Esophagus muscularis mucosa (tissue), 4 donors: ENCODE data around the gene OR2A2. TPM values are rescaled to one million over a fixed set of nuclear protein-coding genes. Genes with fewer than 3 reads are reported as not detected.

ENCODE experiments used
- DNase-seq: peaks from one replicate; pipeline ENCODE4 v3.0.0-alpha.2; 2017; ENCODE audit errors: extremely low spot score
- H3K27ac ChIP-seq, 4 donors: fragments of 200-600 bp; sonication (generic); replicated peaks in 1 of 4; 1 replicate in 3 of 4; 2 replicates in 1 of 4; pipeline ENCODE4 v1.5.1; 2016 to 2019; ENCODE audit warnings: mild to moderate bottlenecking in 1 of 4
- H3K27me3 ChIP-seq, 4 donors: fragments of 200-600 bp; sonication (generic); one replicate each; pipeline versions ENCODE4 v1.5.1 to v1.6.0; 2016 to 2019
- H3K36me3 ChIP-seq, 4 donors: fragments of 200-600 bp; sonication (generic); one replicate each; pipeline ENCODE4 v1.5.1; 2016 to 2019
- H3K4me1 ChIP-seq, 4 donors: fragments of 200-600 bp; sonication (generic); one replicate each; pipeline ENCODE4 v1.5.1; 2016 to 2019
- H3K4me3 ChIP-seq, 4 donors: fragments of 200-600 bp; sonication (generic); 1 replicate in 2 of 4; 2 replicates in 2 of 4; pipeline ENCODE4 v1.5.1; 2016 to 2019; ENCODE audit warnings: mild to moderate bottlenecking in 4 of 4, moderate library complexity in 1 of 4
- H3K9me3 ChIP-seq, 4 donors: fragments of 200-600 bp; sonication (generic); 1 replicate in 3 of 4; 2 replicates in 1 of 4; pipeline ENCODE4 v1.5.1; 2016 to 2019
- CTCF ChIP-seq, 3 experiments: fragments of 200-600 bp in 2 of 3; fragments of 450-650 bp in 1 of 3; sonication (generic) in 2 of 3; IDR thresholded peaks; one replicate each; pipeline ENCODE4 v1.5.1; 2017 to 2019; ENCODE audit warnings: antibody characterized with exemption in 3 of 3, mild to moderate bottlenecking in 2 of 3, moderate library complexity in 1 of 3
- EP300 ChIP-seq: sonication (generic); formaldehyde crosslinking; IDR thresholded peaks from one replicate; pipeline ENCODE4 v1.6.1; 2017; ENCODE audit warnings: antibody characterized with exemption
- POLR2A ChIP-seq: fragments of 450-650 bp; IDR thresholded peaks from one replicate; pipeline ENCODE4 v1.6.1; 2017; ENCODE audit warnings: antibody characterized with exemption, moderate library complexity, mild to moderate bottlenecking, low read depth
- POLR2AphosphoS5 ChIP-seq, 2 donors: sonication (generic); formaldehyde crosslinking; IDR thresholded peaks; one replicate each; pipeline ENCODE4 v1.6.1; 2017; ENCODE audit warnings: antibody characterized with exemption in 2 of 2
- WGBS: methylation state at CpG from one replicate; pipeline ENCODE4 v1.1.5; 2018; 5-methylcytosine and 5-hydroxymethylcytosine counted together
- intact Hi-C: fragments of 100-400 bp; cut with DNase I; formaldehyde crosslinking; loops from one replicate; pipeline ENCODE4 v1.15.1; 2023
- total RNA-seq, 4 donors: library from RNA; depleted of rRNA; stranded (reverse); fragments of >200 nt; gene quantifications; one replicate each; pipeline versions ENCODE4 v1.1.0 to v1.2.1, GENCODE V29; 2016

Gene OR2A2
- total RNA-seq, 4 donors from 2014 or later = not detected

DNA sequence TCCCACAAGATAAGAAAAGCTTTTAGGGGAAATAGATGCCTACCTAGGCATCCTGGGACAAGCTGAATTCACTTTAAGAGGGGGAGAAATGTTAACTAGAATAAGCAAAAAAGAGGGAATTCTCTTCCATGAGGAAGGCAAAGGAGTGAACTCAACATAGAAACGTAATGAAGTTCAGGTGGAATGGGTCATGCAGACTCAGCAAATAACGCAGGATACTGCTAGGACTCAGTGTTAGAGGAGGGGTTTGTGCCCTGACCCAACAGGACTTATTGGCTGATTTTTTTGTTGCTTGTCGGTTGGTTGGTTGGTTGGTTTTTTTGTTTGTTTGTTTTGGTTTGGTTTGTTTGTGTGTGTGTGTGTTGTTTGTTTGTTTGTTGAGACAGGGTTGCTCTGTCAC, 22.9 kb downstream of the OR2A2 start:
- Histone ChIP-seq H3K9me3 (no peaks in the 10 kb centered on the region), H3K27ac (no peak overlapping the region), H3K4me3 (no peak overlapping the region), H3K27me3 (peaks cover 0 to 4% (median 0%) of the 10 kb centered on the region in 4 donors), H3K4me1 (no peaks in the 10 kb centered on the region), H3K36me3 (no peaks in the 10 kb centered on the region)
- 65% methylated on average over 3 of the region's 3 CpGs for WGBS
- no peak for DNase-seq
- no peak for TF ChIP-seq POLR2AphosphoS5 (IDR thresholded peaks at IDR 0.05)
- no peak for TF ChIP-seq CTCF (IDR thresholded peaks at IDR 0.05)
- no peak for TF ChIP-seq EP300
- no peak for TF ChIP-seq POLR2A
- intact Hi-C loops = no loop called here

DNA sequence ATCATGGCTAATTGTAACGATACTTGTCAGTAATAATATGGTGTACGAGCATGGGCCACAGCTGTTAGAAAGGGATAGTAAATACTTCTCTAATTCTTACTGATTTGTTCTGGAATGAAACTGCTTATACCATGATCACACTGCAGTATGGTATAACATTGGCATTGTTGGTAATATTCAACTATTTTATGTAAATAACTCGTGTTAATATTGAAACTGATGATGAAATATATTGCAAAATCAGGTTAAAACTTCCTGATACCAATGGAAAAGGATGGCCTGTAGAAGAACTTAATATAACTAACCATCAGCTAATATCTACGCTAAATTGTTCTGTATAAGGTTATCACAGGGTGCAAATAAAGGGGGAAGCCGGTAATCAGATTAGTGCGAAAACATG, 23.9 kb downstream of the OR2A2 start:
- H3K4me1 ChIP-seq = no peaks in the 10 kb centered on the region
- H3K36me3 ChIP-seq = no peaks in the 10 kb centered on the region
- 70% methylated on average over 6 of the region's 6 CpGs for WGBS
- H3K9me3 ChIP-seq = no peaks in the 10 kb centered on the region
- intact Hi-C loops = no loop called here
- DNase-seq = no peak
- H3K4me3 ChIP-seq = no peak overlapping the region
- H3K27ac ChIP-seq = no peak overlapping the region
- TF ChIP-seq POLR2A (no peak), POLR2AphosphoS5 (IDR thresholded peaks at IDR 0.05) (no peak), EP300 (no peak), CTCF (IDR thresholded peaks at IDR 0.05) (no peak)
- H3K27me3 ChIP-seq = peaks cover 0 to 4% (median 0%) of the 10 kb centered on the region in 4 donors

DNA sequence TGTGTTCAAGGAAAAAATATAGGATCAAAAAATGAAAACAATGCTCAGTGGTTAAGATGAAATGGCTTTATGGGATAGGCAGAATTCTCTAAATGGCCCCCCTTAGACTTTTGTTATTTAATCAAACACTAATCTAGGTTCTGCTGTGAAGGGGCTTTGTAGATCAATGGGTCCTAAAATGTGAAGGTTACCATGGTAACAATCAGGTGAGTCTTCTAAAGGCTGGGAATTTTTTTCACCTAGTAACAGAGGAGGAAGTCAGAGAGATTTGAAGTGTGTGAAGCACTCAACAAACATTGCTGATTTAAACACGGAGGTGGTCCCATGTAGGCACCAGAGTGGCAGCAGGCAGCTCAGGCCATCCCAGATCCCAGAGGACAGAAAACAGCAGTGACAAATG, 24.7 kb downstream of the OR2A2 start:
- 90% methylated on average over 1 of the region's 1 CpG for WGBS
- Histone ChIP-seq H3K9me3 (no peaks in the 10 kb centered on the region), H3K4me3 (no peak overlapping the region), H3K27ac (no peak overlapping the region), H3K4me1 (no peaks in the 10 kb centered on the region), H3K36me3 (no peaks in the 10 kb centered on the region), H3K27me3 (peaks cover 0 to 4% (median 0%) of the 10 kb centered on the region in 4 donors)
- DNase-seq = no peak
- TF ChIP-seq CTCF (IDR thresholded peaks at IDR 0.05) = no peak
- no peak for TF ChIP-seq EP300
- TF ChIP-seq POLR2A = no peak
- TF ChIP-seq POLR2AphosphoS5 (IDR thresholded peaks at IDR 0.05) = no peak
- intact Hi-C loops = no loop called here

DNA sequence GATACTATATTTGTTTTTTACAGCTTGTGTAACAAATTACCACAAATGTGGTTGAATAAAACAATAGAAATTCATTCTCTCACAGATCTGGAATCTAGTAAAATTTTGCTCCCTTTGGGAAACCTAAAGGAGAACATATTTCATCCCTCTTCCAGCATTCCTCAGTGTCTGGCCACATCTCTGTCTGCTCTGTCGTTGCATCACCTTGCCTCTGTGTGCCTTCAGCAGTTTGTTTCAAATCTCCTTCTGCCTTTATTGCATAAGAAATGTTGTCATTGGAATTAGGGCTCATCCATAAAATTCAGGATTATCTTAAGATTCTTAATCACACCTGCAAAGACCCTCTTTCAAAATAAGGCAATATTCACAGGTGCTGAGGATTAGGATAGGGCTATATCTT, 28.1 kb downstream of the OR2A2 start:
- DNase-seq = no peak
- TF ChIP-seq POLR2AphosphoS5 (IDR thresholded peaks at IDR 0.05) = no peak
- intact Hi-C loops = no loop called here
- WGBS = 95% methylated on average over 1 of the region's 1 CpG
- Histone ChIP-seq H3K27ac (no peak overlapping the region), H3K27me3 (no peaks in the 10 kb centered on the region), H3K4me3 (no peak overlapping the region), H3K36me3 (no peaks in the 10 kb centered on the region), H3K9me3 (no peaks in the 10 kb centered on the region), H3K4me1 (no peaks in the 10 kb centered on the region)

DNA sequence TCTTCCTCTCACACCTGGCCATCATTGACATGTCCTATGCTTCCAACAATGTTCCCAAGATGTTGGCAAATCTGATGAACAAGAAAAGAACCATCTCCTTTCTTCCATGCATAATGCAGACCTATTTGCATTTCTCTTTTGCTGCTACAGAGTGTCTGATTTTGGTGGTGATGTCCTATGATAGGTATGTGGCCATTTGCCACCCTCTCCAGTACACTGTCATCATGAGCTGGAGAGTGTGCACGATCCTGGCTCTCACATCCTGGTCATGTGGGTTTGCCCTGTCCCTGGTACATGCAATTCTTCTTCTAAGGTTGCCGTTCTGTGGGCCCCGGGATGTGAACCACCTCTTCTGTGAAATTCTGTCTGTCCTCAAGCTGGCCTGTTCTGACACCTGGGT, 32.8 kb downstream of the OR2A2 start:
- intact Hi-C loops = no loop called here
- Histone ChIP-seq H3K4me1 (no peaks in the 10 kb centered on the region), H3K9me3 (peaks cover 0 to 11% (median 2%) of the 10 kb centered on the region in 4 donors), H3K36me3 (no peaks in the 10 kb centered on the region), H3K27ac (no peak overlapping the region), H3K27me3 (no peaks in the 10 kb centered on the region), H3K4me3 (no peak overlapping the region)
- WGBS = 91% methylated on average over 3 of the region's 3 CpGs
- TF ChIP-seq EP300 = no peak
- no peak for TF ChIP-seq POLR2A
- no peak for TF ChIP-seq CTCF (IDR thresholded peaks at IDR 0.05)
- TF ChIP-seq POLR2AphosphoS5 (IDR thresholded peaks at IDR 0.05) = no peak
- DNase-seq = no peak
